Tracheal epithelial cell (primary cell): ENCODE results near the gene PSG3. TPM values are rescaled to one million over a fixed set of nuclear protein-coding genes. Genes with fewer than 3 reads are reported as not detected.

ENCODE experiments used
- total RNA-seq: library from RNA; depleted of rRNA; stranded (reverse); fragments of >200 nt; gene quantifications from 2 replicates; pipeline ENCODE4 v1.2.1, GENCODE V29; 2014

The PSG3 gene
- total RNA-seq, result not detected in 2 replicates

DNA sequence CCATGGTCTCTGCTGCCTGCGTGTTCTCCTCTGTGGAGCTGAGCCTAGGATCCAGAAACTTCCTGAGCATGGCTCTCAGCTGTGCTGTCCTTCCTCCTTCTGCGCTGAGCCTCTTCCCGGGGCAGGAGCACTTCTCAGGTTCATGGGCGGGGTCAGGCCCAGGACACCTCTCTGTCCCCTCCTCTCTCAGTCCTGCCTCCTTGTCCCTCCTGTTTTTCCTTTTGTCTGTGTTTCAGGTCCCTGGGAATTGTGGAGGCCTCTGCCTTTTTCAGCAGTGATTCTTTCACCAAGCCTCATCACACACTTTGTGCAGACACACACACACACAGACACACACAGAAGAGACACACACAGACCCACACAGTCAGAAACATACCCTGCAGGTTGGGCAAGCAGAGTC lies at the start of gene PSG3:
Gene PSG3 (minus strand): TSS at position 101 of the 400 bp plus-strand sequence. CDS start 97 bp downstream, at position 4.

Other genes with a start within 250 kb of the PSG3 start
- 0.85 and 1.2 TPM in 2 replicates for gene CEACAM1, start 212.0 kb downstream of the PSG3 start, total RNA-seq
- gene CEACAM8, start 145.6 kb downstream of the PSG3 start, total RNA-seq, result not detected in 2 replicates
- 0.48 TPM in 1 of 2 replicates, not detected in the other for gene PSG8, start 25.2 kb upstream of the PSG3 start, total RNA-seq
- gene PSG1, start 139.2 kb upstream of the PSG3 start, total RNA-seq, result under 0.01 TPM in 1 of 2 replicates, not detected in the other
- gene PSG6, start 177.4 kb upstream of the PSG3 start, total RNA-seq, result not detected in 2 replicates
- not detected in 2 replicates for gene PSG7, start 196.7 kb upstream of the PSG3 start, total RNA-seq